Ovary (tissue), 9 donors: Measurements from ENCODE around the gene ENOX1. TPM values are rescaled to one million over a fixed set of nuclear protein-coding genes. Genes with fewer than 3 reads are reported as not detected.

Source experiments
- DNase-seq, 5 donors: peaks; one replicate each; pipeline ENCODE4 v3.0.0-alpha.2; 2019 to 2020
- H3K27ac ChIP-seq, 2 donors: fragments of 200-600 bp; one replicate each; pipeline versions ENCODE4 v1.5.1 to v1.8.0; 2019 to 2022
- H3K27me3 ChIP-seq: fragments of 200-600 bp; one replicate; pipeline ENCODE4 v1.8.0; 2022
- H3K36me3 ChIP-seq: fragments of 200-600 bp; sonication (generic); one replicate; pipeline ENCODE4 v1.5.1; 2019
- H3K4me1 ChIP-seq: one replicate; pipeline ENCODE4 v1.8.1; 2013; ENCODE audit warnings: mild to moderate bottlenecking, moderate library complexity; ENCODE audit not compliant: insufficient read depth
- H3K4me3 ChIP-seq: fragments of 200-600 bp; sonication (generic); one replicate; pipeline ENCODE4 v1.5.1; 2017
- H3K9me3 ChIP-seq, 2 donors: fragments of 200-600 bp in 1 of 2; sonication (generic) in 1 of 2; one replicate each; pipeline versions ENCODE4 v1.5.1 to v1.8.1; 2013 to 2019; ENCODE audit warnings: mild to moderate bottlenecking in 1 of 2, moderate library complexity in 1 of 2
- EP300 ChIP-seq: sonication (generic); formaldehyde crosslinking; IDR thresholded peaks from one replicate; pipeline ENCODE4 v1.6.1; 2017; ENCODE audit warnings: antibody characterized with exemption
- POLR2A ChIP-seq: fragments of 450-650 bp; IDR thresholded peaks from one replicate; pipeline ENCODE4 v1.6.1; 2017; ENCODE audit warnings: antibody characterized with exemption, mild to moderate bottlenecking, moderate library complexity
- WGBS, 3 donors: extraction: QIAGEN DNeasy Blood & Tissue Kit in 1 of 3; methylation state at CpG; one replicate each; pipeline versions ENCODE4 v1.1.5 to v1.1.7; 2013 to 2017; 5-methylcytosine and 5-hydroxymethylcytosine counted together
- intact Hi-C, 4 donors: fragments of 100-400 bp; cut with DNase I; formaldehyde crosslinking; loops; one replicate each; pipeline versions ENCODE4 v1.11.0 to v1.15.1; 2022 to 2023
- polyA plus RNA-seq, 2 donors: library from polyadenylated mRNA; stranded (reverse); fragments of 200-250 nt in 1 of 2; fragments of 350-450 nt in 1 of 2; fragmentation: Illumina TruSeq in 1 of 2; extraction: RNeasy Lipid Tissue Mini Kit (QIAGEN cat#74804) in 1 of 2; gene quantifications; one replicate each; pipeline ENCODE4 v1.2.3, GENCODE V29; 2013 to 2014
- total RNA-seq, 7 donors: library from RNA; depleted of rRNA in 2 of 7; stranded (reverse); fragments of >200 nt in 2 of 7; fragmentation: NEBNext Ultra II Directional in 3 of 7; extraction: Animal tissue kit (Norgen Biotek cat#: 25700) in 3 of 7; gene quantifications; one replicate each; pipeline versions ENCODE4 v1.1.0 to v1.2.4, GENCODE V29; 2016 to 2023
- TF ChIP-seq, protein P1 (sequence below), 3 donors: fragments of 450-650 bp in 2 of 3; fragments of 200-600 bp in 1 of 3; IDR thresholded peaks; one replicate each; pipeline versions ENCODE4 v1.5.1 to v1.8.0; 2016 to 2022; ENCODE audit warnings: antibody characterized with exemption in 3 of 3, mild to moderate bottlenecking in 1 of 3
- donor health status: DM: no; HTN: no; CAD: no; lungs with moderate emphysema.
- donor health status: DM: no; HTN: no; CAD: no.
- donor health status: Bipolar disorder and iron deficiency.
- donor health status: DM: yes; HTN: yes; CAD: no.
- donor health status: DM: no; HTN: no; CAD: no.
- donor health status: DM: yes; HTN: yes; CAD: no.

Gene ENOX1
- total and polyA plus RNA-seq, 9 donors = 3.6 to 17.5 (median 7.8) TPM

DNA sequence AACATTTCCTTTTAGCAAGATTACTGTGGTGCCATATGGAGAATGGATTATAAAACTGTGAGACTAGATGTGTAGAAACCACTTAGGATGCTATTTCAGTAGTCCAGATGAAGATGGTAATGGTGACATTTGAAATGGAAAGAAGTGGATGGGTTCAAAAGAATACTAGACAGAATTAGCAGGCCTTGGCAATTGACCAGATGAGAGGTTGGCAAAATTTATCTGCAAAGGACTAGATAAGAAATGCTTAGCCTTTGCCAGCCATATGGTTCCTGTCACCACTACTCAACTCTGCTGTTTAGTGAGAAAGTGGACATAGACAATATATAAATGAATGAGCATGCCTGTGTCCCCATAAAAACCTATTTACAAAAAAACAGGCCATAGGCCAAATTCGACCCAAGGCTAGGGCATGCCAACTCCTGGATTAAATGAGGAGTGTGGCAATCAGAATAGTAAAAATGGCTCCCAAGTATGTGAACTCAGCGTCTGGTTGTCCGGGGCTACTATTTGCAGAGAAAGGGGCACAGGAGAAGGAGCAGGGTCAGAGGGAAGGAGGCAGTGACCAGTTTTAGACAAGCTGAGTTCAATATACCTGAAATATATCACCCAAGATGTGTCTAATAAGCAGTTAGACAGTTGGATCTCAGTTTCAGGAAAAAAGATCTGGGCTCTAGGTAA is 98.4 kb downstream of the ENOX1 start:
- no peaks in the 10 kb centered on the region for H3K27me3 ChIP-seq
- TF ChIP-seq EP300 (no peak), POLR2A (no peak)
- TF ChIP-seq, protein P1, sequence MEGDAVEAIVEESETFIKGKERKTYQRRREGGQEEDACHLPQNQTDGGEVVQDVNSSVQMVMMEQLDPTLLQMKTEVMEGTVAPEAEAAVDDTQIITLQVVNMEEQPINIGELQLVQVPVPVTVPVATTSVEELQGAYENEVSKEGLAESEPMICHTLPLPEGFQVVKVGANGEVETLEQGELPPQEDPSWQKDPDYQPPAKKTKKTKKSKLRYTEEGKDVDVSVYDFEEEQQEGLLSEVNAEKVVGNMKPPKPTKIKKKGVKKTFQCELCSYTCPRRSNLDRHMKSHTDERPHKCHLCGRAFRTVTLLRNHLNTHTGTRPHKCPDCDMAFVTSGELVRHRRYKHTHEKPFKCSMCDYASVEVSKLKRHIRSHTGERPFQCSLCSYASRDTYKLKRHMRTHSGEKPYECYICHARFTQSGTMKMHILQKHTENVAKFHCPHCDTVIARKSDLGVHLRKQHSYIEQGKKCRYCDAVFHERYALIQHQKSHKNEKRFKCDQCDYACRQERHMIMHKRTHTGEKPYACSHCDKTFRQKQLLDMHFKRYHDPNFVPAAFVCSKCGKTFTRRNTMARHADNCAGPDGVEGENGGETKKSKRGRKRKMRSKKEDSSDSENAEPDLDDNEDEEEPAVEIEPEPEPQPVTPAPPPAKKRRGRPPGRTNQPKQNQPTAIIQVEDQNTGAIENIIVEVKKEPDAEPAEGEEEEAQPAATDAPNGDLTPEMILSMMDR (IDR thresholded peaks at IDR 0.05) = no peak
- DNase-seq = no peak
- H3K9me3 ChIP-seq = no peaks in the 10 kb centered on the region
- H3K4me1 ChIP-seq = no peaks in the 10 kb centered on the region
- no peak overlapping the region for H3K27ac ChIP-seq
- intact Hi-C loops = no loop called here
- no peak overlapping the region for H3K4me3 ChIP-seq
- WGBS, 3 donors = 87 to 94% (median 88%) methylated on average over 3 of the region's 3 CpGs
- H3K36me3 ChIP-seq = no peaks in the 10 kb centered on the region

DNA sequence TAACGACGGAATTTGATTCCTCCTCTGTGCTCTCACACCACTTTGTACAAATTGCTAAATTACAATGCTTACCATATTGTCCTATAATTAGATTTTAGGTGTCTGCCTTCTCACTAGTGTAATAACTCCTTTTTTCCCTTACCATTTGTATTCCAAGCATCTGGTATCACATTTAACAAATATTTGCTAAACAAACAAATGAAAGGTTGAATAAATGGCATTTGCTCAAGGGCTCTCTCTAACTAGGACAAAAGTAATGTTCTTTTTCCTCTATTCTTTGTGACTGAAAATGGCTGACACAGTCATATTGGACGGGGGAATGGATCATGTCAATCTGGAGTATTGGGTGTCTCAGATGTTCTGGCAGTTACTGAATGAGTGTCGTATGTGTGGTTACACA is 99.7 kb downstream of the ENOX1 start:
- H3K36me3 ChIP-seq = no peaks in the 10 kb centered on the region
- H3K9me3 ChIP-seq = no peaks in the 10 kb centered on the region
- intact Hi-C loops = no loop called here
- 89 to 95% (median 93%) methylated on average over 4 of the region's 4 CpGs for WGBS, 3 donors
- H3K27ac ChIP-seq = no peak overlapping the region
- H3K4me3 ChIP-seq = no peak overlapping the region
- TF ChIP-seq POLR2A (no peak), EP300 (no peak)
- TF ChIP-seq, protein P1 (IDR thresholded peaks at IDR 0.05) = no peak
- peaks cover 4% of the 10 kb centered on the region for H3K4me1 ChIP-seq
- no peaks in the 10 kb centered on the region for H3K27me3 ChIP-seq
- DNase-seq = no peak

DNA sequence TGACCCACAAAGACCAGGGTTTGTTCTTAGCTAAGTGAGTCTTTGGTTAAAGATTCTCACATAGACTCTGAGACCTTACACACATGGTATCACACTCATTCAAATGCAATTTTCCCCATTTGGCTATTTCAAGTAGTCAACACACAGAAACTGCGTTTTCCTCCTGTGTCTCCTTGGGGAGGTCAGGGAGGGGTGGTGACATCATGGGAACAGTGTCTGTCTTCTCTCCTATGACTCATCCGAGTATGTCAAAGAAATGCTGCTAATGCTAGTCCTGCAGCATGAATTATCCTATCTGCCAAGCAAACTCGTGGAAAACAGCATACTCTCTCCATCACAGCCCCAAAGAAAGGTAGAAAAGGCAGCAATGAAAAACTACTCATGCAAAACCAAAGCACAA is 100.2 kb downstream of the ENOX1 start:
- 32 to 54% (median 48%) methylated on average over 3 of the region's 3 CpGs for WGBS, 3 donors
- no peak overlapping the region for H3K4me3 ChIP-seq
- no peaks in the 10 kb centered on the region for H3K9me3 ChIP-seq
- no peak overlapping the region for H3K27ac ChIP-seq
- peak in 1 of 5 donors; percentile 19 for DNase-seq
- intact Hi-C loops = no loop called here
- TF ChIP-seq POLR2A = no peak
- TF ChIP-seq EP300 = no peak
- TF ChIP-seq, protein P1 (IDR thresholded peaks at IDR 0.05) = no peak
- no peaks in the 10 kb centered on the region for H3K36me3 ChIP-seq
- H3K4me1 ChIP-seq = peaks cover 4% of the 10 kb centered on the region
- H3K27me3 ChIP-seq = no peaks in the 10 kb centered on the region

DNA sequence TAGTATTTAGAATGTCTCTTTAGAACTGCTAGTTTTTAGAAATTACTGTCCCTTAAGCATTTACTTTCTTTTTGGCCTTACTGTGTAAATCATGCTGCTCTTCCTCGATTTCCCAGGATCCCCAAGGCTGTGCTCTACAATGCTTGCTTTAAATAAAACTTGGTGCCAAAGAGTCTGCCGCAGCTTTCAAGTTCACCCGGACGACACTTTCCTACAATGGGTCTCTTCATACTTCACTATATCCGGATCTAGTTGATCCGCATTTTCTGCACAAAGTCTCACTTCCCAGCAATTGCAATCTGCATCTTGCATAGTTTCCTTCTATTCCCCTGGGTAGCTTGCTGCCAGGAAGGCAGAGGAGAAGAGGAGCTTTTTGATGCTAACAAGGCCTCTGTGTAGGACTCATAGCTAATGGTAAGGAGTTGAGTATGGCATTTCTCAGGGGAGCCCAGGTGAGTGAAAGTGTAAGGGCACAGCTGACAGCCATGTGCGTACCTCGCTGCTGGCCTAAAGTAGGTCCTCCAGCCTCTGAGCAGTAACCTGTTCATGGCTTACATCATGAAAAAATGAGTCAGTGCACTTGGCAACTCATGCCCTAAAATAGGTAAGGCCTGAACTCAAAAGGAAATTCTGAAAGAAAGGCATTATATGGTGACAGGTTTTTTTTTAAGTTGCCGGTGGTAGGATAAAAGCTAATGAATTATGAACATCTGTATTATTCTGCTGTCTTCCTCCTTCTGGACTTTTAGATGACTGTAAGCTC is 101.6 kb downstream of the ENOX1 start:
- no peak for DNase-seq
- H3K27ac ChIP-seq = no peak overlapping the region
- WGBS, 3 donors = 90 to 94% (median 93%) methylated on average over 9 of the region's 9 CpGs
- no peak overlapping the region for H3K4me3 ChIP-seq
- no peaks in the 10 kb centered on the region for H3K36me3 ChIP-seq
- intact Hi-C loops = no loop called here
- H3K9me3 ChIP-seq = no peaks in the 10 kb centered on the region
- no peaks in the 10 kb centered on the region for H3K27me3 ChIP-seq
- H3K4me1 ChIP-seq = peaks cover 4% of the 10 kb centered on the region
- TF ChIP-seq, protein P1 (IDR thresholded peaks at IDR 0.05) = no peak
- no peak for TF ChIP-seq POLR2A
- TF ChIP-seq EP300 = no peak
